HG02623 (cell line): Measurements from ENCODE around the gene CCDC70.
"Not testable (repeated sequence)": the region's sequence is repeated elsewhere in the genome, so short reads cannot be mapped to it uniquely, and the experiment has no call there.

Experiments
- ATAC-seq: cut with Tn5 transposase; IDR thresholded peaks from one replicate; pipeline ENCODE4 v1.9.1; 2021; ENCODE audit warnings: moderate library complexity; ENCODE audit not compliant: unreplicated experiment

Gene CCDC70

GRCh38 chr13:51861723-51862300 lies at the start of gene CCDC70:
CCDC70 (plus strand) TSS chr13:51861969; CDS start chr13:51865412, 3,443 bp downstream.
- no peak for ATAC-seq

GRCh38 chr13:51814071-51814470 lies 47.7 kb upstream of the CCDC70 start:
- no peak for ATAC-seq

- peak; percentile 74 for ATAC-seq
Measured at GRCh38 chr13:51814825-51815650, 46.7 kb upstream of the CCDC70 start.

- ATAC-seq, result no peak
Measured at GRCh38 chr13:51815848-51816247, 45.9 kb upstream of the CCDC70 start.

GRCh38 chr13:51816604-51817249 lies 45.0 kb upstream of the CCDC70 start:
- ATAC-seq, result no peak

GRCh38 chr13:51817717-51818116 lies 44.1 kb upstream of the CCDC70 start:
- ATAC-seq, result no peak

GRCh38 chr13:51818276-51818675 lies 43.5 kb upstream of the CCDC70 start:
- no peak for ATAC-seq

- peak; percentile 44 for ATAC-seq
Measured at GRCh38 chr13:51818781-51819511, 42.8 kb upstream of the CCDC70 start.

- ATAC-seq, result no peak
Measured at GRCh38 chr13:51819544-51819943, 42.2 kb upstream of the CCDC70 start.

- no peak for ATAC-seq
Measured at GRCh38 chr13:51820016-51820597, 41.7 kb upstream of the CCDC70 start.

- no peak for ATAC-seq
Measured at GRCh38 chr13:51821606-51822005, 40.2 kb upstream of the CCDC70 start.

- no peak for ATAC-seq
Measured at GRCh38 chr13:51822106-51822815, 39.5 kb upstream of the CCDC70 start.

- no peak for ATAC-seq
Measured at GRCh38 chr13:51823359-51823758, 38.4 kb upstream of the CCDC70 start.

- ATAC-seq, result no peak
Measured at GRCh38 chr13:51823863-51824262, 37.9 kb upstream of the CCDC70 start.

GRCh38 chr13:51824712-51825111 lies 37.1 kb upstream of the CCDC70 start:
- ATAC-seq, result not testable (repeated sequence)

GRCh38 chr13:51825165-51825592 lies 36.6 kb upstream of the CCDC70 start:
- ATAC-seq, result no peak

GRCh38 chr13:51825681-51826254 lies 36.0 kb upstream of the CCDC70 start:
- no peak for ATAC-seq

- ATAC-seq, result no peak
Measured at GRCh38 chr13:51826606-51827005, 35.2 kb upstream of the CCDC70 start.

GRCh38 chr13:51827254-51827653 lies 34.5 kb upstream of the CCDC70 start:
- no peak for ATAC-seq
